Right kidney (tissue), 1 donor: Measurements from ENCODE around the gene SNRPD1.
A peak's percentile ranks its signal among the peaks of the same experiment; 100 is the strongest.
"Not testable (repeated sequence)": the region's sequence is repeated elsewhere in the genome, so short reads cannot be mapped to it uniquely, and the experiment has no call there.

Experiments
- DNase-seq: peaks from one replicate; pipeline ENCODE4 v3.0.0-alpha.2; 2016

SNRPD1 gene

DNA sequence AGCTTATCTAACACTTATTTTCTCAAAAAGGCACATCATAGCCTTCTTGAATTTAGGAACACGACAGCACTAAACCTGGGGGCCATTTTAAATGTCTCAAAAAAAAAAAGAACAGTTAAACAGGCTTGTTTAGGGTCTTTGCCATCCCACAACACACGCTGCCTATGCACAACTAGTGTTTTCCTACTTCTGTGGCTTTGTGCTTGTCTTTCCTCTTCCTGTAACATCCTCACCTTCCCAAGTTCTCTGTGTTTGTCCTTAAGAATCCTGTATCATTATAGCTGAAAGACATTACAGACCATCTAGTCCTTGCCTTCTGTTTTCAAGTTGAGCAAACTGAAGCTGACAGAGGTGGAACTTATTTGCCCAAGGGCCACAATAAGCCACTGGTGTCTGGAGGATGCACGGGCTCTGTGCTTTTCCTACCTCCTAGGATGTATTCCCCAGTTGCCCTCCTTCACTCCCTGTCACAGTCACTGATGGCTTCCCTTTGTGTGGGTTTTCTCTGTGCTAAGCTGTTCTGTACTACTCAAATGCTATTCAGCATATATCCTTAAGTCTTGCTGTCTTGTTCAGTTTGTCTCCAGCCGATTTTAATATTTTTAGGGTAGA is 22.6 kb downstream of the SNRPD1 start:
- DNase-seq: no peak

DNA sequence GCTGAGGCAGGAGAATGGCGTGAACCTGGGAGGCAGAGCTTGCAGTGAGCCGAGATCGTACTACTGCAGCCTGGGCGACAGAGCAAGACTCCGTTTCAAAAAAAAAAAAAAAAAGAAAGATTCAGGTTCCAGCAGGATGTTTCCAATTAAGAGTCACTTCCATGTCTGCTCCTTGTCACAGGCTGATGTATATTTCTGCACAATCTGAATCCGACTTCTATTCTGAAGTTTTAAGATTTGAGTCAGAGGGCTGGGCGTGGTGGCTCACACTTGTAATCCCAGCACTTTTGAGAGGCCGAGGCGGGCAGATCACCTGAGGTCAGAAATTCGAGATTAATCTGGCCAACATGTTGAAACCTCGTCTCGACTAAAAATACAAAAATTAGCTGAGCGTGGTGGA is 24.7 kb downstream of the SNRPD1 start:
- no peak for DNase-seq

GRCh38 chr18:21638822-21639221 is 26.7 kb downstream of the SNRPD1 start:
- DNase-seq: no peak

DNA sequence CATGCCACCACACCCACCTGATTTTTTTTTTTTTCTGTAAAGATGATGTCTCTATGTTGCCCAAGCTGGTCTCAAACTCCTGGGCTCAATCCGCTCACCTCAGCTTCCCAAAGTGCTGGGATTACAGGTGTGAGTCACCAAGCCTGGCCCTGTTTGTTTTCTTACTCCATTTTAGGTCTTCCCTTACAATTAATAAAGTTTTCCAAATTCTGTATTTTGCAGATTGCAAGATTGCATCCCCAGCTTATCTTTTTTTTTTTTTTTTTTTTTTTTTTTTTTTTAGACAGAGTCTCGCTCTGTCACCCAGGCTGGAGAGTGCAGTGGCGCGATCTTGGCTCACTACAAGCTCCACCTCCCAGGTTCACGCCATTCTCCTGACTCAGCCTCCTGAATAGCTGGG is 28.3 kb downstream of the SNRPD1 start:
- not testable (repeated sequence) for DNase-seq

DNA sequence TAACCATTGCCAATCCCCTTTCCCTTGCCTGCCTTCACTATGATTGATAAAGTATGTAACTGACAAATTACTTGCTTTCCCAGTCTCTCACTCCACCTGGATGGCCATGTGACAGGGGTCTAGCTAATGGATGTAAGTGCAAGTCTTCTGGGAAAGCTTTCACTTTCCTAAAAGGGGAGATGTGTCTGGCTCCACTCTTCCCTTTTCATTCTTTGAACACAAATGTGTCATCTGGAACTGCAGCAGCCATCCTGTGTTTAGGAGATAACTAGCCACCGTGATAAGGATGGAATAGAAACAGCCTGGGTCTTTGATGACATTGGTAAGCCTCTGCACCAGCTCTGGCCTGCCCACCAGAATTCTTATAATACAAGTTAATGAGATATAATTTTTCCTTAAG is 38.2 kb downstream of the SNRPD1 start:
- DNase-seq: no peak

GRCh38 chr18:21652073-21652472 is 40.0 kb downstream of the SNRPD1 start:
- no peak for DNase-seq

- no peak for DNase-seq
Observed at GRCh38 chr18:21653361-21653760, 41.2 kb downstream of the SNRPD1 start.

GRCh38 chr18:21656402-21656801 is 44.3 kb downstream of the SNRPD1 start:
- DNase-seq: no peak

DNA sequence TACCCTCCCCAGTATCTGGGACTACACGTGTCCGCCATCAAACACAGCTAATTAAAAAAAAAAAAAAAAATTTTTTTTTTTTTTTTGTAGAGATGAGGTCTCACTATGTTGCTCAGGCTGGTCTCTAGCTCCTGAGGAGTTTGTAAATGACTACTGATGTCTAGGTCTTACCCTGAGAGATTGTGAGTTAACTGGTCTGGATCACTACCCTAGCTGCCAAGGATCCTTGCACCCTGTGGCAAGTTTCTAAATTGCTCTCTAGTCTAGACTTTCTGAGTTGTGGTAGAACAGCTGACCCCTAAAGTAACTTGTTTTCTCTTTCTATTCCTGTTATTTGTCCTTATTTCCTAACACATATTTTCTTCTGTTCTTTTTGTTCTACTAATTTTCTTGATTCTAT is 48.0 kb downstream of the SNRPD1 start:
- DNase-seq: no peak

DNA sequence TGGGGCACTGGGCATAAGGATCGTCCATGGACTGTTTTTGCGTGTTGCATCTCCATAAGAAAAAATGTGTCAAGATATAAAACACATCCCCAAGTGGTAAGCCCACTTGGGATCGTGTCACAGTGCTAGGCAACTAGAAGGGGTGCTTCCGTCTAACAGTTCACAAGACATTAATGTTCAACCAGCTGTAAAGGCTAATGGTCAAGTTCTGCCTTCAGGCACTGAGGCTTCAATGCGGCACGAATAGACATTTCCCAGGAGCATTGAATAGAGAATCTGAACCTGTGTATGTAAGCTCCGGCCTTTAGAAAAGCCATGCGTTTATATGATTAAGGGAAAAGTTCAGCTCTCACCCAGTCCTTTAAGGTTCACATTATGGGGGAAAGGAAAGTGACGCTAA is 50.5 kb downstream of the SNRPD1 start:
- DNase-seq: no peak

DNA sequence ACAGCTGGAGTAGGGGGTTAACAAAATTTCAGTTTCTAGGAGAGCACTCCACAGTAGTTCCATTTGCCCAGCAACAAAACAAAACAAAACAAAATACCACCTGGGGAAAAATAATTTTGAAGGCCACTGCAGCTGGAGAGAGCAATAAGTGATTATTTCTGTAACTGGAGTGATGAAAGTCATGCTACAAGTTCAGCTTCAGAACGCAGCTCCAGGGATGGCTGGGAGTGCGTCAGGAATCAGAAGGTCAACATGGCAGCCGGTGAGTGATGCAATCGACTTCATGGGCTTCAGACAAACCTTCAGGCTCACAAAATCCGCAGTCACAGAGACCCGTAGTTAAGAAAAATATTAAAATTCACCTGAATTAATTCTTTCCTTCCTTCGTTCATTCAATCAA is 51.5 kb downstream of the SNRPD1 start:
- no peak for DNase-seq

DNA sequence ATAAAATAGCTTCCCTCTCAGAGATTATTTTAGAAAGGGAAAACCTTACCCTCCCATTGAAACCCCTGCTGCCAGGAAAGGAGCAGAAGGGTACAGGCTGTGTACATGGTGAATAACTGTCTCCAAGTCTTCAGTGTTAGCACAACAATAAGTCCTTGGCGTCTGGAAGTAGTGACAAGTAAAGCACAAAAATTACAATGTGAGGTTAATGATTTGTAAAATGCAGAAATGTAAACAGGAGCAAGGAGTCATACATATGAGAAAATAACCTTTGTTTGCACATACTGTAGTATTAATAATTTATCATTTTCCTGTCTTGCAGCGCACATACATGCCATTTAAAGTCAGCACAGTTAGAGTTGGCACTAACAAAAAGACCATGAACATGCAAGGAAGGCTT is 52.0 kb downstream of the SNRPD1 start:
- DNase-seq: no peak

GRCh38 chr18:21669736-21670285 is 57.7 kb downstream of the SNRPD1 start:
- DNase-seq: no peak

DNA sequence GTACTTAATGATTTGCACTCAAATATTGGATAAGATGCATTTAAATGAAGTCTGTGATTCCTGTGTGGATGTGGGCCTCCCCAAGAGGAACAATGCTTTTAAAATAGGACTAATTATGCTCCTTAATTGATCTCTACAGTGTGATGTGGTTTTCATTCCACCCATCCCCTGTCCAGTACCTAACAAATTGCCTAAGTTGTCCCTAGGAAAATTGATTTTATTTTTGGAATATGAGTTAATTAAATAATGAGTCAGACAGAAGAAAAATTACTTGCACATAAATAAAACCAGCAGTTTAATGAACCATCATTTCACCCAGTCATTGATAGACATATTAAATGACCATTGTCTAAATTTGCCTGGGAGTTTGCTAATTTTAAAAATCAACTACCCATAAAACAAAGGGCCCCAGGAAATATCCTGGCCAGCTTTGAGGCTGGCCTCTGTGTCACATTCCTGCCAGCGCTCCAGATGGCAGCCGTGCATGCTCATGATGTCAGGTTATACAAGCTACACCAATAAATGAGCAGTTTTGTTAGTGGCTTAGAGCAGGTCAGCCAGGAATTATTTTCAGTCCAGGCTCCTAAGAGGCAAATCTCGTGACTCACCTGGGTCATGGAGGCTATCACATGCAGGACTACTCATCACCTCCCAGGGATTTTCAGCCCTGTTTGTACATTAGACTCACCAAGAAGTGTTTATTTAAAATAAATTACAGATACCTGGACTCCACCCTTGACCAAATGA is 60.6 kb downstream of the SNRPD1 start:
- DNase-seq: no peak

DNA sequence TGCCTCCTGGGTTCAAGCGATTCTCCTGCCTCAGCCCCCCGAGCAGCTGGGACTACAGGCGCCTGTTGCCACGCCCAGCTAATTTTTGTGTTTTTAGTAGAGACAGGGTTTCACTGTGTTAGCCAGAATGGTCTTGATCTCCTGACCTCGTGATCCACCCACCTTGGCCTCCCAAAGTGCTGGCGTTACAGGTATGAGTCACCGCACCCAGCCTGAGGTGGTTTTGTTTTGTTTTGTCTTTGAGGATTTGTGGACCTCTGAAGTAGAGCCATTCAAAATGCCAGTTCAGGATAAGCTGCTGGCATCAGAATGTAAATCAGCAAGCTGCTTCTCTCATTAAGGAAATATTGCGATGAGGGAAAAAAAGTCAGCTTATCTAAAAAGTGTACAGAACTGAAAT is 63.2 kb downstream of the SNRPD1 start:
- not testable (repeated sequence) for DNase-seq

- no peak for DNase-seq
Observed at GRCh38 chr18:21678859-21679258, 66.7 kb downstream of the SNRPD1 start.

DNA sequence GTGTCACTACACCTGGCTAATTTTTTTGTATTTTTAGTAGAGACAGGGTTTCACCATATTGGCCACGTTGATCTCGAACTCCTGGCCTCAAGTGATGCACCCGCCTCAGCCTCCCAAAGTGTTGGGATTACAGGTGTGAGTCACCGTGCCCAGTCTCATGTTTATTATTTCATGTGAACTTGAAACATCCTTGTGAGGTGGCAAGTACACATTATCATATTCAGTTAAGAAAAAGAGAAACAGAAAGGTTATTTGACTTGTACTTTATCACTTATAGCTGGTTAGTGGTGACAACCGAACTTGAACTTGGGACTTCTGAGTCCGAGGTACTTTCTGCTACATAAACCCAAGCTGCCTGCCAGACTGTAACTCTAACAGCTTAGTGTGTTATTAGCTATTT is 68.0 kb downstream of the SNRPD1 start:
- no peak for DNase-seq

DNA sequence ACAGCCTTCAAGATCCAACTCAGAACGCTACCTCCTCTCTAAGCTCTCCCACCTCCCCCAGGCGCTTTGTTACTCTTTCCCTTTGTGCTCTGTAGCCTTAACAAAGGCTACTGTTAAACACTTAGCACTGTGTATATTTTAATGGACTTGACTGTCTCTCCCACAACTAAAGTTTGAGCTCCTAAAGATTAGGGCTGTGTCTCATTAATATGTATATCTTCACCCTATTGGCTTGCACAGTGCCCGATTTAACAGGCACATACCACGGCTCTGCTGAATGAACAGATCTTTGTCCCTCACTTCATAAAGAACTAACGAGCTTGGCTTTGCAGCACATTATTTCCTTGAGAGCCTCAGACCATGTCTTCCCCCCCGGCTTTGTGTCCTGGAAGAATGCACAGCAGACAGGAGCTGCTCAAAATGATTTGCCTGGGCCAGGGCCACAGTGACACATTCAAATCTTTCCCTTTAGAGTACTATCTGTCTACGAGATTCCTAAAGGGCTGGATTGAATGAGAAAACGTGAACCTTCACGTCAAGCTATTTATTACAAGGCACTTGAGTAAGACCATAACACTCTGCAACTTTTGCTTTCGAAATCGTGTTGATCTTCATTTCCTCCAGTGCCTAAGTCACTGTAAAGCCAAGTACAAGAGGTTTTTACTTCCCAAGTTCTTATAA is 70.4 kb downstream of the SNRPD1 start:
- peak; percentile 63 for DNase-seq
